SK-N-SH (cell line): Measurements from ENCODE around the gene IL1F10.

Source experiments
- CHD2 ChIP-seq: fragments of 150-350 bp; IDR thresholded peaks from 2 replicates; pipeline ENCODE4 v1.6.1; 2018; ENCODE audit warnings: low read length; ENCODE audit not compliant: partially characterized antibody
- JUND ChIP-seq: IDR thresholded peaks from 2 replicates; pipeline ENCODE4 v1.4.0; 2012
- POLR2AphosphoS5 ChIP-seq: IDR thresholded peaks from 2 replicates; pipeline ENCODE4 v1.6.1; 2012; ENCODE audit warnings: low read depth, low read length
- RAD21 ChIP-seq: IDR thresholded peaks from 2 replicates; pipeline ENCODE4 v1.6.1; 2012; ENCODE audit warnings: mild to moderate bottlenecking, low read length
- RXRA ChIP-seq: IDR thresholded peaks from 2 replicates; pipeline ENCODE4 v1.4.0; 2012; ENCODE audit warnings: low read depth, mild to moderate bottlenecking, borderline replicate concordance
- TF ChIP-seq, protein P1 (sequence below): fragments of 200-600 bp; sonication (generic); IDR thresholded peaks from 2 replicates; pipeline ENCODE4 v1.6.1; 2017; ENCODE audit warnings: antibody characterized with exemption, mild to moderate bottlenecking, moderate library complexity
- TF ChIP-seq, protein P2 (sequence below): IDR thresholded peaks from 2 replicates; pipeline ENCODE4 v1.4.0; 2012; ENCODE audit warnings: low read depth
- TF ChIP-seq, protein P3 (sequence below): fragments of 150-350 bp; IDR thresholded peaks from 2 replicates; pipeline ENCODE4 v1.6.1; 2017; ENCODE audit warnings: antibody characterized with exemption, low read length, low read depth, borderline replicate concordance
- TF ChIP-seq, protein P4 (sequence below): IDR thresholded peaks from 2 replicates; pipeline ENCODE4 v1.6.1; 2012; ENCODE audit warnings: mild to moderate bottlenecking, low read depth, low read length, moderate library complexity
- TF ChIP-seq, protein P5 (sequence below): IDR thresholded peaks from 2 replicates; pipeline ENCODE4 v1.4.0; 2012; ENCODE audit warnings: low read depth, borderline replicate concordance

DNA sequence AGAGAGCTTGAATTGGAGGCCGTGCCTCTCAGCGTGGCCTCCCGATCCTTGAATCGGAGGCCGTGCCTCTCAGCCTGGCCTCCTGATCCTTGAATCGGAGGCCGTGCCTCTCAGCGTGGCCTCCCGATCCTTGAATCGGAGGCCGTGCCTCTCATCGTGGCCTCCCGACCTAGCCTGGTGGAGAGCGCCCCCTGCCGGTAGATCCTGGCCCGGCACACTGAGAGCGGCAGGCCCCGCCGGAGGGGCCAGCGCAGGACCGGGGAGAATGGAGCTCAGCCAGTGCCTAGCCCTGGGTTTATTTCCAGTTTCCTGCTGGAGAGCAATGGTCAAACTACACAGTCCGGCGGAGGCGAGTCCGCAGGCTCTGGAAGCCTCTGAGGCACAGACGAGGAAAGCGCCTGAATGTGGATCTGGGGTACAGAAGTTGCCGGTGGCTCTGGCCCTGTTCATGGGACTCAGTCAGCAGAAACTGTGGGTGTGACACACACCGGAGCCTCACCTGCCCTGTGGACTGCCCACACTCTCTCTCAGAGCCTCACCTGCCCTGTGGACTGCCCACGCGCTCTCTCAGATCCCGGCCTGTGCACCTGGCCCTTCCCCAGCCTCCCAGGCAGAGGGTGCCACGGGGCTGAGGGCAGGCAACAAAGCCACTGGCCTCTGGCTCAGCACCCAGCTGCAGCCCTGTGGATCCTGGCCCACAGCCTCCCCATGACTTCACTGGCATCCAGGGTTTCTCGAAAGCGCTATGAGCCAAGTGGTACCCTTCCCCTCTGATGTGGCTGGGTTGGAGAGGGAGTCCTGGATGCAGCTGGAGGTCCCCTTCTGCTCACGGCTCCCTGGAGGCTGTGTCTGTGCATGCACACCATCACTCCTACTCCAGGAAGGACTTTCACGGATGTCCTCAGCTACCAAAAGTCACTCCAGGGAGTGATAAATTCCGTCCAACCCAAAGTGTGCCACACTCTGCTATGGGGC is 16.6 kb upstream of the IL1F10 start:
- TF ChIP-seq, protein P1, sequence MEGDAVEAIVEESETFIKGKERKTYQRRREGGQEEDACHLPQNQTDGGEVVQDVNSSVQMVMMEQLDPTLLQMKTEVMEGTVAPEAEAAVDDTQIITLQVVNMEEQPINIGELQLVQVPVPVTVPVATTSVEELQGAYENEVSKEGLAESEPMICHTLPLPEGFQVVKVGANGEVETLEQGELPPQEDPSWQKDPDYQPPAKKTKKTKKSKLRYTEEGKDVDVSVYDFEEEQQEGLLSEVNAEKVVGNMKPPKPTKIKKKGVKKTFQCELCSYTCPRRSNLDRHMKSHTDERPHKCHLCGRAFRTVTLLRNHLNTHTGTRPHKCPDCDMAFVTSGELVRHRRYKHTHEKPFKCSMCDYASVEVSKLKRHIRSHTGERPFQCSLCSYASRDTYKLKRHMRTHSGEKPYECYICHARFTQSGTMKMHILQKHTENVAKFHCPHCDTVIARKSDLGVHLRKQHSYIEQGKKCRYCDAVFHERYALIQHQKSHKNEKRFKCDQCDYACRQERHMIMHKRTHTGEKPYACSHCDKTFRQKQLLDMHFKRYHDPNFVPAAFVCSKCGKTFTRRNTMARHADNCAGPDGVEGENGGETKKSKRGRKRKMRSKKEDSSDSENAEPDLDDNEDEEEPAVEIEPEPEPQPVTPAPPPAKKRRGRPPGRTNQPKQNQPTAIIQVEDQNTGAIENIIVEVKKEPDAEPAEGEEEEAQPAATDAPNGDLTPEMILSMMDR, result 0 out of 2 replicates have a peak, but pooled peaks have one; percentile 13
- no peak for TF ChIP-seq POLR2AphosphoS5
- TF ChIP-seq JUND, result no peak
- TF ChIP-seq RAD21, result no peak
- TF ChIP-seq, protein P2, sequence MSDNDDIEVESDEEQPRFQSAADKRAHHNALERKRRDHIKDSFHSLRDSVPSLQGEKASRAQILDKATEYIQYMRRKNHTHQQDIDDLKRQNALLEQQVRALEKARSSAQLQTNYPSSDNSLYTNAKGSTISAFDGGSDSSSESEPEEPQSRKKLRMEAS, result no peak
- TF ChIP-seq, protein P3, sequence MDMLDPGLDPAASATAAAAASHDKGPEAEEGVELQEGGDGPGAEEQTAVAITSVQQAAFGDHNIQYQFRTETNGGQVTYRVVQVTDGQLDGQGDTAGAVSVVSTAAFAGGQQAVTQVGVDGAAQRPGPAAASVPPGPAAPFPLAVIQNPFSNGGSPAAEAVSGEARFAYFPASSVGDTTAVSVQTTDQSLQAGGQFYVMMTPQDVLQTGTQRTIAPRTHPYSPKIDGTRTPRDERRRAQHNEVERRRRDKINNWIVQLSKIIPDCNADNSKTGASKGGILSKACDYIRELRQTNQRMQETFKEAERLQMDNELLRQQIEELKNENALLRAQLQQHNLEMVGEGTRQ, result no peak
- no peak for TF ChIP-seq RXRA
- TF ChIP-seq, protein P4, sequence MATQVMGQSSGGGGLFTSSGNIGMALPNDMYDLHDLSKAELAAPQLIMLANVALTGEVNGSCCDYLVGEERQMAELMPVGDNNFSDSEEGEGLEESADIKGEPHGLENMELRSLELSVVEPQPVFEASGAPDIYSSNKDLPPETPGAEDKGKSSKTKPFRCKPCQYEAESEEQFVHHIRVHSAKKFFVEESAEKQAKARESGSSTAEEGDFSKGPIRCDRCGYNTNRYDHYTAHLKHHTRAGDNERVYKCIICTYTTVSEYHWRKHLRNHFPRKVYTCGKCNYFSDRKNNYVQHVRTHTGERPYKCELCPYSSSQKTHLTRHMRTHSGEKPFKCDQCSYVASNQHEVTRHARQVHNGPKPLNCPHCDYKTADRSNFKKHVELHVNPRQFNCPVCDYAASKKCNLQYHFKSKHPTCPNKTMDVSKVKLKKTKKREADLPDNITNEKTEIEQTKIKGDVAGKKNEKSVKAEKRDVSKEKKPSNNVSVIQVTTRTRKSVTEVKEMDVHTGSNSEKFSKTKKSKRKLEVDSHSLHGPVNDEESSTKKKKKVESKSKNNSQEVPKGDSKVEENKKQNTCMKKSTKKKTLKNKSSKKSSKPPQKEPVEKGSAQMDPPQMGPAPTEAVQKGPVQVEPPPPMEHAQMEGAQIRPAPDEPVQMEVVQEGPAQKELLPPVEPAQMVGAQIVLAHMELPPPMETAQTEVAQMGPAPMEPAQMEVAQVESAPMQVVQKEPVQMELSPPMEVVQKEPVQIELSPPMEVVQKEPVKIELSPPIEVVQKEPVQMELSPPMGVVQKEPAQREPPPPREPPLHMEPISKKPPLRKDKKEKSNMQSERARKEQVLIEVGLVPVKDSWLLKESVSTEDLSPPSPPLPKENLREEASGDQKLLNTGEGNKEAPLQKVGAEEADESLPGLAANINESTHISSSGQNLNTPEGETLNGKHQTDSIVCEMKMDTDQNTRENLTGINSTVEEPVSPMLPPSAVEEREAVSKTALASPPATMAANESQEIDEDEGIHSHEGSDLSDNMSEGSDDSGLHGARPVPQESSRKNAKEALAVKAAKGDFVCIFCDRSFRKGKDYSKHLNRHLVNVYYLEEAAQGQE, result no peak
- TF ChIP-seq CHD2, result no peak
- TF ChIP-seq, protein P5, sequence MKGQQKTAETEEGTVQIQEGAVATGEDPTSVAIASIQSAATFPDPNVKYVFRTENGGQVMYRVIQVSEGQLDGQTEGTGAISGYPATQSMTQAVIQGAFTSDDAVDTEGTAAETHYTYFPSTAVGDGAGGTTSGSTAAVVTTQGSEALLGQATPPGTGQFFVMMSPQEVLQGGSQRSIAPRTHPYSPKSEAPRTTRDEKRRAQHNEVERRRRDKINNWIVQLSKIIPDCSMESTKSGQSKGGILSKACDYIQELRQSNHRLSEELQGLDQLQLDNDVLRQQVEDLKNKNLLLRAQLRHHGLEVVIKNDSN, result no peak
